DOHH2 (cell line): Measurements from ENCODE around the gene IFT43.

ENCODE experiments used
- EZH2phosphoT487 ChIP-seq: fragments of 200-600 bp; sonication (generic); IDR thresholded peaks from 2 replicates; pipeline ENCODE4 v1.6.1; 2017; ENCODE audit warnings: borderline replicate concordance, mild to moderate bottlenecking, antibody characterized with exemption, low read length, moderate library complexity, mixed read lengths
- TF ChIP-seq, protein P1 (sequence below): fragments of 200-600 bp; sonication (generic); IDR thresholded peaks from one replicate; pipeline ENCODE4 v1.5.1; 2014; ENCODE audit warnings: antibody characterized with exemption, mild to moderate bottlenecking, low read depth, low read length; ENCODE audit not compliant: poor library complexity, severe bottlenecking

DNA sequence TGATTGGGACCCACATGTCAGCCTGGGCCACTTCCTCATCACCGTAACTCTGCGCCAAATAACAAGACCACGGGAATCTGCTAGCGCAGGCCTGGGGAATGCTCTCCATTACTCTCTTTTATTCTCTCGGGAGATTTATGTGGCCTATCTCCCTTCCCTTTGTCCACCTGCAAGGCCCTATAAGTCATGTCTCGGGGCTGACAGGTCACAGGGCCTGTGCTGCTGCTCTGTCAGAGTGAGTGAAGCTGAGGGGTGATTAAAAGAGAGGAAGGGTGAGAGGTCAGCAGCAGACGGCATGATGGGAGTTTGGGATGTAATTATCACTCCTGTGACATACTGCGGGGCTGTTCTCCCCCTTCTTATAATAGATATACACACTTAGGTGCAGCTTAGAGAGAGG is 139.9 kb downstream of the IFT43 start:
- TF ChIP-seq, protein P1, sequence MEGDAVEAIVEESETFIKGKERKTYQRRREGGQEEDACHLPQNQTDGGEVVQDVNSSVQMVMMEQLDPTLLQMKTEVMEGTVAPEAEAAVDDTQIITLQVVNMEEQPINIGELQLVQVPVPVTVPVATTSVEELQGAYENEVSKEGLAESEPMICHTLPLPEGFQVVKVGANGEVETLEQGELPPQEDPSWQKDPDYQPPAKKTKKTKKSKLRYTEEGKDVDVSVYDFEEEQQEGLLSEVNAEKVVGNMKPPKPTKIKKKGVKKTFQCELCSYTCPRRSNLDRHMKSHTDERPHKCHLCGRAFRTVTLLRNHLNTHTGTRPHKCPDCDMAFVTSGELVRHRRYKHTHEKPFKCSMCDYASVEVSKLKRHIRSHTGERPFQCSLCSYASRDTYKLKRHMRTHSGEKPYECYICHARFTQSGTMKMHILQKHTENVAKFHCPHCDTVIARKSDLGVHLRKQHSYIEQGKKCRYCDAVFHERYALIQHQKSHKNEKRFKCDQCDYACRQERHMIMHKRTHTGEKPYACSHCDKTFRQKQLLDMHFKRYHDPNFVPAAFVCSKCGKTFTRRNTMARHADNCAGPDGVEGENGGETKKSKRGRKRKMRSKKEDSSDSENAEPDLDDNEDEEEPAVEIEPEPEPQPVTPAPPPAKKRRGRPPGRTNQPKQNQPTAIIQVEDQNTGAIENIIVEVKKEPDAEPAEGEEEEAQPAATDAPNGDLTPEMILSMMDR = no peak
- no peak for TF ChIP-seq EZH2phosphoT487
